Endothelial cell of umbilical vein (primary cell): ENCODE data around the gene ARHGAP28. TPM values are rescaled to one million over a fixed set of nuclear protein-coding genes. Genes with fewer than 3 reads are reported as not detected.

ENCODE experiments used
- BruUV-seq: library from RNA; stranded (reverse); fragments of 400-500 nt; replicated peaks from 2 replicates; lab custom pipeline; 2021; lab: Mats Ljungman, UMichigan
- CTCF ChIA-PET: fragments of 300-600, 350-600 bp; sonication (Branson Sonifier 250); formaldehyde crosslinking; loops from one replicate; lab custom pipeline; 2021; ENCODE audit warnings: antibody characterized with exemption, inconsistent platforms; lab: Charles Lee
- POLR2A ChIA-PET: fragments of 300-600, 350-600 bp; sonication (Branson Sonifier 250); formaldehyde crosslinking; loops from one replicate; lab custom pipeline; 2021; ENCODE audit warnings: antibody characterized with exemption, inconsistent platforms; lab: Charles Lee
- DNase-seq: peaks from one replicate; pipeline ENCODE4 v3.0.0-alpha.2; 2011; ENCODE audit warnings: low read depth, low spot score
- FAIRE-seq: peaks from 2 replicates; lab custom pipeline; 2011; peaks lifted over from hg19 to GRCh38; lab: Jason Lieb, UNC
- H2AFZ ChIP-seq: 2 replicates; pipeline ENCODE4 v1.6.0; 2012; ENCODE audit warnings: low read depth, low read length, control low read depth, inconsistent platforms
- H3K27ac ChIP-seq: 2 replicates; pipeline ENCODE4 v1.5.1; 2011; ENCODE audit warnings: low read depth, mild to moderate bottlenecking, control low read depth, low read length, moderate library complexity; ENCODE audit not compliant: insufficient read depth
- H3K27me3 ChIP-seq, 2 experiments: 2 replicates each; pipeline versions ENCODE4 v1.6.0 to v1.6.1; 2011; ENCODE audit warnings: low read length in 2 of 2, mixed read lengths in 1 of 2; ENCODE audit not compliant: control insufficient read depth in 2 of 2, insufficient read depth in 2 of 2
- H3K36me3 ChIP-seq, 2 experiments: 2 replicates in 1 of 2; 3 replicates in 1 of 2; pipeline ENCODE4 v1.5.1; 2011; ENCODE audit warnings: low read length in 2 of 2, mild to moderate bottlenecking in 1 of 2, moderate library complexity in 1 of 2; ENCODE audit not compliant: control insufficient read depth in 2 of 2, insufficient read depth in 2 of 2; ENCODE audit errors: extremely low read depth in 1 of 2
- H3K4me1 ChIP-seq: 3 replicates; pipeline ENCODE4 v1.5.1; 2011; ENCODE audit warnings: mild to moderate bottlenecking, low read length; ENCODE audit not compliant: control insufficient read depth, insufficient read depth; ENCODE audit errors: extremely low read depth
- H3K4me2 ChIP-seq: 2 replicates; pipeline ENCODE4 v1.6.1; 2011; ENCODE audit warnings: low read length, control low read depth, mixed read lengths; ENCODE audit not compliant: insufficient read depth
- H3K4me3 ChIP-seq, 3 experiments: fragments of 200-600 bp in 1 of 3; sonication (generic), shearing (Covaris generic) in 1 of 3; replicated peaks in 1 of 3; 2 replicates each; pipeline ENCODE4 v1.5.1; 2011 to 2016; ENCODE audit warnings: control low read depth in 3 of 3, low read length in 3 of 3, mild to moderate bottlenecking in 2 of 3, inconsistent platforms in 1 of 3, low read depth in 1 of 3, moderate library complexity in 1 of 3; ENCODE audit not compliant: insufficient read depth in 1 of 3
- H3K79me2 ChIP-seq: 2 replicates; pipeline ENCODE4 v1.6.0; 2012; ENCODE audit warnings: low read length, inconsistent platforms; ENCODE audit not compliant: control insufficient read depth, insufficient read depth
- H3K9ac ChIP-seq: replicated peaks from 2 replicates; pipeline ENCODE3; 2011; ENCODE audit warnings: low read length, control low read depth; ENCODE audit not compliant: insufficient read depth; ENCODE audit errors: extremely low read depth
- H3K9me1 ChIP-seq: replicated peaks from 3 replicates; pipeline ENCODE4 v1.6.0; 2011; ENCODE audit warnings: mild to moderate bottlenecking, low read length; ENCODE audit not compliant: control insufficient read depth, insufficient read depth; ENCODE audit errors: extremely low read depth
- H3K9me3 ChIP-seq: replicated peaks from 2 replicates; pipeline ENCODE4 v1.5.1; 2012; ENCODE audit warnings: low read length, inconsistent platforms; ENCODE audit not compliant: control insufficient read depth, insufficient read depth
- H4K20me1 ChIP-seq: replicated peaks from 2 replicates; pipeline ENCODE3; 2011; ENCODE audit warnings: mild to moderate bottlenecking, low read length; ENCODE audit not compliant: control insufficient read depth, insufficient read depth; ENCODE audit errors: extremely low read depth
- EZH2 ChIP-seq: IDR thresholded peaks from 2 replicates; pipeline ENCODE4 v1.6.1; 2012; ENCODE audit warnings: borderline replicate concordance, low read depth, mild to moderate bottlenecking, moderate library complexity, low read length, inconsistent platforms; ENCODE audit not compliant: severe bottlenecking
- FOS ChIP-seq: IDR thresholded peaks from 2 replicates; pipeline ENCODE4 v1.6.1; 2011; ENCODE audit warnings: mild to moderate bottlenecking, low read length, moderate library complexity, borderline replicate concordance; ENCODE audit not compliant: insufficient read depth
- GATA2 ChIP-seq: IDR thresholded peaks from 2 replicates; pipeline ENCODE4 v1.7.0; 2011; ENCODE audit warnings: low read depth, mild to moderate bottlenecking, moderate library complexity, mixed read lengths, low read length; ENCODE audit not compliant: insufficient read length, insufficient read depth
- JUN ChIP-seq: IDR thresholded peaks from 2 replicates; pipeline ENCODE4 v1.6.1; 2011; ENCODE audit warnings: borderline replicate concordance, low read depth; ENCODE audit not compliant: insufficient read length, insufficient read depth
- MYC ChIP-seq: IDR thresholded peaks from one replicate; pipeline ENCODE4 v1.6.1; 2011; ENCODE audit warnings: mild to moderate bottlenecking, low read depth, low read length
- POLR2A ChIP-seq: IDR thresholded peaks from 2 replicates; pipeline ENCODE4 v1.6.1; 2012; ENCODE audit warnings: low read depth, mild to moderate bottlenecking, control low read depth, low read length
- POLR2AphosphoS5 ChIP-seq: IDR thresholded peaks from 2 replicates; pipeline ENCODE4 v1.6.1; 2012; ENCODE audit warnings: low read depth, mild to moderate bottlenecking, control low read depth, low read length, moderate library complexity; ENCODE audit not compliant: insufficient read depth
- dilution Hi-C: fragments of 300-500 bp; cut with MboI; formaldehyde crosslinking; loops from one replicate; pipeline ENCODE4 v1.15.0; 2019; ENCODE audit warnings: low sequenced_read_pairs; ENCODE audit not compliant: extremely low pct_ligation_motif_present
- intact Hi-C: fragments of 100-400 bp; cut with micrococcal nuclease; formaldehyde crosslinking; loops from one replicate; pipeline ENCODE4 v1.10.0; 2022
- polyA plus RNA-seq, 4 experiments: library from polyadenylated mRNA; depleted of rRNA in 3 of 4; stranded (reverse) in 3 of 4; unstranded in 1 of 4; fragments of >200 nt; gene quantifications; 2 replicates each; pipeline versions ENCODE4 v1.2.1 to v1.2.3, GENCODE V29; 2011 to 2012; ENCODE audit warnings: missing spikeins in 1 of 4
- total RNA-seq: library from RNA; stranded (reverse); gene quantifications from 2 replicates; pipeline ENCODE4 v1.2.3, GENCODE V29; 2021
- TF ChIP-seq, protein P1 (sequence below), 2 donors: IDR thresholded peaks; 1 replicate in 1 of 2; 2 replicates in 1 of 2; pipeline ENCODE4 v1.5.1; 2011; ENCODE audit warnings: low read length in 2 of 2, mild to moderate bottlenecking in 2 of 2, moderate library complexity in 2 of 2, control low read depth in 1 of 2, inconsistent platforms in 1 of 2, low read depth in 1 of 2; ENCODE audit not compliant: insufficient read depth in 1 of 2; ENCODE audit errors: extremely low read depth in 1 of 2
- TF ChIP-seq, protein P2 (sequence below): IDR thresholded peaks from 2 replicates; pipeline ENCODE4 v1.6.1; 2011; ENCODE audit not compliant: insufficient read depth, insufficient read length

ARHGAP28 gene
- total and polyA plus RNA-seq, 2 donors (not counting 3 experiments of a cell fraction or from before 2014, with no cell fraction given), result 3.8 to 23.4 TPM

DNA sequence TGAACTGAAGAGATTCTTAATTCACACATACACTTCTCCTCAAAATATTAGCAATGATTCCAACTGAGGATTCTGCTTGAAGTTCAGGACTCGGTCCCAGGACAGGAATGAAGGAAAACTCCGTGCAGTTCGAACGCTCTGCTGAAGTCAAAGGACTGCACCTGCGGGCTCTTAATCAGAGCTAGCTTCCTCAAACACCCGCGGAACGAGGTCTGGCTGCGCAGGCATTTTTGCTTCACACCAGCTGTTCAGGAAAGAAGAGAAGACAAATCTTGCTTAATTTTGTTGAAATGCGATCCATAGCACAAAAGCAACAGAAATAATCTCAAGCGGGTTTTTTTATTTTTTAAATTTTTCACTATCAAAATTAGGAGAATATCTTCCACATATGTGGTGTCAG lies 212.5 kb downstream of the ARHGAP28 start:
- intact Hi-C loops (no loop called here), dilution Hi-C loops (no loop called here)
- Histone ChIP-seq H3K4me2 (no peak overlapping the region), H3K79me2 (no peaks in the 10 kb centered on the region), H3K27me3 (peaks cover 0 to 2% of the 10 kb centered on the region in 2 experiments), H3K36me3 (no peaks in the 10 kb centered on the region), H3K9me3 (no peaks in the 10 kb centered on the region), H3K4me1 (no peaks in the 10 kb centered on the region), H2AFZ (no peak overlapping the region), H3K4me3 (no peak overlapping the region), H3K27ac (no peak overlapping the region), H4K20me1 (no peaks in the 10 kb centered on the region), H3K9ac (no peak overlapping the region), H3K9me1 (no peaks in the 10 kb centered on the region)
- ChIA-PET POLR2A (no interaction called here), CTCF (no interaction called here)
- DNase-seq (no peak), FAIRE-seq (no peak)
- no TSS peak for BruUV-seq
- TF ChIP-seq, protein P1, sequence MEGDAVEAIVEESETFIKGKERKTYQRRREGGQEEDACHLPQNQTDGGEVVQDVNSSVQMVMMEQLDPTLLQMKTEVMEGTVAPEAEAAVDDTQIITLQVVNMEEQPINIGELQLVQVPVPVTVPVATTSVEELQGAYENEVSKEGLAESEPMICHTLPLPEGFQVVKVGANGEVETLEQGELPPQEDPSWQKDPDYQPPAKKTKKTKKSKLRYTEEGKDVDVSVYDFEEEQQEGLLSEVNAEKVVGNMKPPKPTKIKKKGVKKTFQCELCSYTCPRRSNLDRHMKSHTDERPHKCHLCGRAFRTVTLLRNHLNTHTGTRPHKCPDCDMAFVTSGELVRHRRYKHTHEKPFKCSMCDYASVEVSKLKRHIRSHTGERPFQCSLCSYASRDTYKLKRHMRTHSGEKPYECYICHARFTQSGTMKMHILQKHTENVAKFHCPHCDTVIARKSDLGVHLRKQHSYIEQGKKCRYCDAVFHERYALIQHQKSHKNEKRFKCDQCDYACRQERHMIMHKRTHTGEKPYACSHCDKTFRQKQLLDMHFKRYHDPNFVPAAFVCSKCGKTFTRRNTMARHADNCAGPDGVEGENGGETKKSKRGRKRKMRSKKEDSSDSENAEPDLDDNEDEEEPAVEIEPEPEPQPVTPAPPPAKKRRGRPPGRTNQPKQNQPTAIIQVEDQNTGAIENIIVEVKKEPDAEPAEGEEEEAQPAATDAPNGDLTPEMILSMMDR (IDR thresholded peaks at IDR 0.05; ENCODE audit: extremely low read depth in 1 of 2, insufficient read depth in 1 of 2, low read depth in 1 of 2, low read length in 2 of 2), result no peak
- TF ChIP-seq EZH2 (no peak), FOS (no peak), POLR2AphosphoS5 (no peak), GATA2 (no peak), MYC (no peak), POLR2A (no peak), JUN (no peak)
- TF ChIP-seq, protein P2, sequence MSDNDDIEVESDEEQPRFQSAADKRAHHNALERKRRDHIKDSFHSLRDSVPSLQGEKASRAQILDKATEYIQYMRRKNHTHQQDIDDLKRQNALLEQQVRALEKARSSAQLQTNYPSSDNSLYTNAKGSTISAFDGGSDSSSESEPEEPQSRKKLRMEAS, result no peak
